Gastroesophageal sphincter (tissue), 3 donors: ENCODE measurements around the gene CD300H.

ENCODE experiments used
- POLR2AphosphoS5 ChIP-seq: sonication (generic); formaldehyde crosslinking; IDR thresholded peaks from one replicate; pipeline ENCODE4 v1.6.1; 2017; ENCODE audit warnings: antibody characterized with exemption
- TF ChIP-seq, protein P1 (sequence below), 4 experiments: fragments of 200-600 bp in 2 of 4; fragments of 450-650 bp in 2 of 4; sonication (generic) in 1 of 4; IDR thresholded peaks; one replicate each; pipeline ENCODE4 v1.5.1; 2017 to 2019; ENCODE audit warnings: antibody characterized with exemption in 4 of 4, mild to moderate bottlenecking in 2 of 4, moderate library complexity in 2 of 4

DNA sequence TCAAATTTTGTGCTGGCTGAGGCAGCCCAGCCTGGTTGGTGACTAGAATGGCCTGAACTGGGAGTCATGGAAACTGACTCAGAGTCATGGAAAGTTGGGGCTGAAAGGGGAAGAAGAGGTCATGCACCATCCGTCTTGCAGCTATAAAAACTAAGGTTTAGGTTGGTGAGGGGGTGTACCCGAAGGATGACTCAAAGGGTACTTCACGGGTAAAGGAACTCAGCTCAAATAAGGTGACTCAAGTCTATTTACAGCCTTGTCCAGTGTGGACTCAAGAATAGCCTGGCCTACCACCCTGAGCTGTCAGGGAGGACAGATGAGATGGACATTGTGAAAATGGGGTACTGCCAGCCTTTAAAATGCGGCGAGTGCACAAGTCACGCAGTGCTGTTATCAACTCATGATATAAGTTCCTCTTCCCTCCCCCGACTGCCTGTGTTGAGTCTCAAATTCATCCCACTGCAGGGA is 54.7 kb downstream of the CD300H start:
- TF ChIP-seq, protein P1, sequence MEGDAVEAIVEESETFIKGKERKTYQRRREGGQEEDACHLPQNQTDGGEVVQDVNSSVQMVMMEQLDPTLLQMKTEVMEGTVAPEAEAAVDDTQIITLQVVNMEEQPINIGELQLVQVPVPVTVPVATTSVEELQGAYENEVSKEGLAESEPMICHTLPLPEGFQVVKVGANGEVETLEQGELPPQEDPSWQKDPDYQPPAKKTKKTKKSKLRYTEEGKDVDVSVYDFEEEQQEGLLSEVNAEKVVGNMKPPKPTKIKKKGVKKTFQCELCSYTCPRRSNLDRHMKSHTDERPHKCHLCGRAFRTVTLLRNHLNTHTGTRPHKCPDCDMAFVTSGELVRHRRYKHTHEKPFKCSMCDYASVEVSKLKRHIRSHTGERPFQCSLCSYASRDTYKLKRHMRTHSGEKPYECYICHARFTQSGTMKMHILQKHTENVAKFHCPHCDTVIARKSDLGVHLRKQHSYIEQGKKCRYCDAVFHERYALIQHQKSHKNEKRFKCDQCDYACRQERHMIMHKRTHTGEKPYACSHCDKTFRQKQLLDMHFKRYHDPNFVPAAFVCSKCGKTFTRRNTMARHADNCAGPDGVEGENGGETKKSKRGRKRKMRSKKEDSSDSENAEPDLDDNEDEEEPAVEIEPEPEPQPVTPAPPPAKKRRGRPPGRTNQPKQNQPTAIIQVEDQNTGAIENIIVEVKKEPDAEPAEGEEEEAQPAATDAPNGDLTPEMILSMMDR (IDR thresholded peaks at IDR 0.05), result no peak
- no peak for TF ChIP-seq POLR2AphosphoS5
